Endothelial cell of umbilical vein (primary cell): ENCODE results near the gene MCF2L. TPM values are rescaled to one million over a fixed set of nuclear protein-coding genes. Genes with fewer than 3 reads are reported as not detected.
A peak's percentile ranks its signal among the peaks of the same experiment; 100 is the strongest.

ENCODE experiments used
- BruUV-seq: library from RNA; stranded (reverse); fragments of 400-500 nt; replicated peaks from 2 replicates; lab custom pipeline; 2021; lab: Mats Ljungman, UMichigan
- CTCF ChIA-PET: fragments of 300-600, 350-600 bp; sonication (Branson Sonifier 250); formaldehyde crosslinking; loops from one replicate; lab custom pipeline; 2021; ENCODE audit warnings: antibody characterized with exemption, inconsistent platforms; lab: Charles Lee
- POLR2A ChIA-PET: fragments of 300-600, 350-600 bp; sonication (Branson Sonifier 250); formaldehyde crosslinking; loops from one replicate; lab custom pipeline; 2021; ENCODE audit warnings: antibody characterized with exemption, inconsistent platforms; lab: Charles Lee
- DNase-seq: peaks from one replicate; pipeline ENCODE4 v3.0.0-alpha.2; 2011; ENCODE audit warnings: low read depth, low spot score
- FAIRE-seq: peaks from 2 replicates; lab custom pipeline; 2011; peaks lifted over from hg19 to GRCh38; lab: Jason Lieb, UNC
- H2AFZ ChIP-seq: 2 replicates; pipeline ENCODE4 v1.6.0; 2012; ENCODE audit warnings: low read depth, low read length, control low read depth, inconsistent platforms
- H3K27ac ChIP-seq: 2 replicates; pipeline ENCODE4 v1.5.1; 2011; ENCODE audit warnings: low read depth, mild to moderate bottlenecking, control low read depth, low read length, moderate library complexity; ENCODE audit not compliant: insufficient read depth
- H3K27me3 ChIP-seq, 2 experiments: 2 replicates each; pipeline versions ENCODE4 v1.6.0 to v1.6.1; 2011; ENCODE audit warnings: low read length in 2 of 2, mixed read lengths in 1 of 2; ENCODE audit not compliant: control insufficient read depth in 2 of 2, insufficient read depth in 2 of 2
- H3K36me3 ChIP-seq, 2 experiments: 2 replicates in 1 of 2; 3 replicates in 1 of 2; pipeline ENCODE4 v1.5.1; 2011; ENCODE audit warnings: low read length in 2 of 2, mild to moderate bottlenecking in 1 of 2, moderate library complexity in 1 of 2; ENCODE audit not compliant: control insufficient read depth in 2 of 2, insufficient read depth in 2 of 2; ENCODE audit errors: extremely low read depth in 1 of 2
- H3K4me1 ChIP-seq: 3 replicates; pipeline ENCODE4 v1.5.1; 2011; ENCODE audit warnings: mild to moderate bottlenecking, low read length; ENCODE audit not compliant: control insufficient read depth, insufficient read depth; ENCODE audit errors: extremely low read depth
- H3K4me2 ChIP-seq: 2 replicates; pipeline ENCODE4 v1.6.1; 2011; ENCODE audit warnings: low read length, control low read depth, mixed read lengths; ENCODE audit not compliant: insufficient read depth
- H3K4me3 ChIP-seq, 3 experiments: fragments of 200-600 bp in 1 of 3; sonication (generic), shearing (Covaris generic) in 1 of 3; replicated peaks in 1 of 3; 2 replicates each; pipeline ENCODE4 v1.5.1; 2011 to 2016; ENCODE audit warnings: control low read depth in 3 of 3, low read length in 3 of 3, mild to moderate bottlenecking in 2 of 3, inconsistent platforms in 1 of 3, low read depth in 1 of 3, moderate library complexity in 1 of 3; ENCODE audit not compliant: insufficient read depth in 1 of 3
- H3K79me2 ChIP-seq: 2 replicates; pipeline ENCODE4 v1.6.0; 2012; ENCODE audit warnings: low read length, inconsistent platforms; ENCODE audit not compliant: control insufficient read depth, insufficient read depth
- H3K9ac ChIP-seq: replicated peaks from 2 replicates; pipeline ENCODE3; 2011; ENCODE audit warnings: low read length, control low read depth; ENCODE audit not compliant: insufficient read depth; ENCODE audit errors: extremely low read depth
- H3K9me1 ChIP-seq: replicated peaks from 3 replicates; pipeline ENCODE4 v1.6.0; 2011; ENCODE audit warnings: mild to moderate bottlenecking, low read length; ENCODE audit not compliant: control insufficient read depth, insufficient read depth; ENCODE audit errors: extremely low read depth
- H3K9me3 ChIP-seq: replicated peaks from 2 replicates; pipeline ENCODE4 v1.5.1; 2012; ENCODE audit warnings: low read length, inconsistent platforms; ENCODE audit not compliant: control insufficient read depth, insufficient read depth
- H4K20me1 ChIP-seq: replicated peaks from 2 replicates; pipeline ENCODE3; 2011; ENCODE audit warnings: mild to moderate bottlenecking, low read length; ENCODE audit not compliant: control insufficient read depth, insufficient read depth; ENCODE audit errors: extremely low read depth
- CTCF ChIP-seq, 2 donors: IDR thresholded peaks; 1 replicate in 1 of 2; 2 replicates in 1 of 2; pipeline ENCODE4 v1.5.1; 2011; ENCODE audit warnings: low read length in 2 of 2, mild to moderate bottlenecking in 2 of 2, moderate library complexity in 2 of 2, control low read depth in 1 of 2, inconsistent platforms in 1 of 2, low read depth in 1 of 2; ENCODE audit not compliant: insufficient read depth in 1 of 2; ENCODE audit errors: extremely low read depth in 1 of 2
- EZH2 ChIP-seq: IDR thresholded peaks from 2 replicates; pipeline ENCODE4 v1.6.1; 2012; ENCODE audit warnings: borderline replicate concordance, low read depth, mild to moderate bottlenecking, moderate library complexity, low read length, inconsistent platforms; ENCODE audit not compliant: severe bottlenecking
- FOS ChIP-seq: IDR thresholded peaks from 2 replicates; pipeline ENCODE4 v1.6.1; 2011; ENCODE audit warnings: mild to moderate bottlenecking, low read length, moderate library complexity, borderline replicate concordance; ENCODE audit not compliant: insufficient read depth
- GATA2 ChIP-seq: IDR thresholded peaks from 2 replicates; pipeline ENCODE4 v1.7.0; 2011; ENCODE audit warnings: low read depth, mild to moderate bottlenecking, moderate library complexity, mixed read lengths, low read length; ENCODE audit not compliant: insufficient read length, insufficient read depth
- JUN ChIP-seq: IDR thresholded peaks from 2 replicates; pipeline ENCODE4 v1.6.1; 2011; ENCODE audit warnings: borderline replicate concordance, low read depth; ENCODE audit not compliant: insufficient read length, insufficient read depth
- MYC ChIP-seq: IDR thresholded peaks from one replicate; pipeline ENCODE4 v1.6.1; 2011; ENCODE audit warnings: mild to moderate bottlenecking, low read depth, low read length
- POLR2A ChIP-seq: IDR thresholded peaks from 2 replicates; pipeline ENCODE4 v1.6.1; 2012; ENCODE audit warnings: low read depth, mild to moderate bottlenecking, control low read depth, low read length
- POLR2AphosphoS5 ChIP-seq: IDR thresholded peaks from 2 replicates; pipeline ENCODE4 v1.6.1; 2012; ENCODE audit warnings: low read depth, mild to moderate bottlenecking, control low read depth, low read length, moderate library complexity; ENCODE audit not compliant: insufficient read depth
- dilution Hi-C: fragments of 300-500 bp; cut with MboI; formaldehyde crosslinking; loops from one replicate; pipeline ENCODE4 v1.15.0; 2019; ENCODE audit warnings: low sequenced_read_pairs; ENCODE audit not compliant: extremely low pct_ligation_motif_present
- intact Hi-C: fragments of 100-400 bp; cut with micrococcal nuclease; formaldehyde crosslinking; loops from one replicate; pipeline ENCODE4 v1.10.0; 2022
- polyA plus RNA-seq, 4 experiments: library from polyadenylated mRNA; depleted of rRNA in 3 of 4; stranded (reverse) in 3 of 4; unstranded in 1 of 4; fragments of >200 nt; gene quantifications; 2 replicates each; pipeline versions ENCODE4 v1.2.1 to v1.2.3, GENCODE V29; 2011 to 2012; ENCODE audit warnings: missing spikeins in 1 of 4
- total RNA-seq: library from RNA; stranded (reverse); gene quantifications from 2 replicates; pipeline ENCODE4 v1.2.3, GENCODE V29; 2021
- TF ChIP-seq, protein P1 (sequence below): IDR thresholded peaks from 2 replicates; pipeline ENCODE4 v1.6.1; 2011; ENCODE audit not compliant: insufficient read depth, insufficient read length

The MCF2L gene
- total and polyA plus RNA-seq, 2 donors (not counting 3 experiments of a cell fraction or from before 2014, with no cell fraction given): 0.33 to 0.58 TPM

DNA sequence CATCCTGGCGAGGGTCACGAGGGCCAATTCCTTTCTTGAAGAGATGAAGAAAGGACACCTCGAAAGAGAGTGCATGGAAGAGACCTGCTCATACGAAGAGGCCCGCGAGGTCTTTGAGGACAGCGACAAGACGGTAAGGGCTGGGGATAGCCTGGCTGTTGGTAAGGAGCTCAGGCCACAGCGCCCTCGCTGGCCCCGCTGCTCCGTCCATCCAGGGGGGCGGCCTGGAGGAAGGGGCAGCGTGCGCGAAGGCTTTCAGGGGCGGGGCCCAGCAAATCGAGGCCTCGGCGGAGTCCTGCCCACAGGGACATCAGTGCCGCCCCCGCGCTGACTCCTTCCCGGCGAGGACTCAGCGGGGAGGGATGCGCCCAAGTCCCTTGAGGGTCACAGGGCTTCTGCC lies 160.5 kb downstream of the MCF2L start:
- H3K79me2 ChIP-seq: no peaks in the 10 kb centered on the region
- no peaks in the 10 kb centered on the region for H3K9me1 ChIP-seq
- H3K27me3 ChIP-seq: peaks cover 18 to 23% of the 10 kb centered on the region in 2 experiments
- POLR2A ChIA-PET: no interaction called here
- H4K20me1 ChIP-seq: no peaks in the 10 kb centered on the region
- no peak for DNase-seq
- no peak overlapping the region for H3K9ac ChIP-seq
- intact Hi-C loops (no loop called here), dilution Hi-C loops (no loop called here)
- CTCF ChIA-PET: interaction anchor here (0.7 kb wide), 1 partner anchor 203 kb away, joined by 4 read pairs; no protein-coding TSS in a partner anchor
- no peak overlapping the region for H3K27ac ChIP-seq
- FAIRE-seq: no peak
- no peaks in the 10 kb centered on the region for H3K9me3 ChIP-seq
- no TSS peak for BruUV-seq
- peak overlapping the region in 1 of 3 experiments; percentile 19 for H3K4me3 ChIP-seq
- no peaks in the 10 kb centered on the region for H3K36me3 ChIP-seq
- peak overlapping the region; percentile 3 for H3K4me2 ChIP-seq
- H2AFZ ChIP-seq: peak overlapping the region; percentile 66
- TF ChIP-seq MYC (no peak), JUN (no peak), FOS (no peak), POLR2A (no peak), GATA2 (no peak), CTCF (IDR thresholded peaks at IDR 0.05; ENCODE audit: extremely low read depth in 1 of 2, insufficient read depth in 1 of 2, low read depth in 1 of 2, low read length in 2 of 2) (no peak), POLR2AphosphoS5 (no peak), EZH2 (no peak)
- TF ChIP-seq, protein P1, sequence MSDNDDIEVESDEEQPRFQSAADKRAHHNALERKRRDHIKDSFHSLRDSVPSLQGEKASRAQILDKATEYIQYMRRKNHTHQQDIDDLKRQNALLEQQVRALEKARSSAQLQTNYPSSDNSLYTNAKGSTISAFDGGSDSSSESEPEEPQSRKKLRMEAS: no peak
- H3K4me1 ChIP-seq: no peaks in the 10 kb centered on the region
